ENCODE results near the gene NDUFA8.

- TF ChIP-seq FOXJ3 (CRISPR knock-in tag; IDR thresholded peaks at IDR 0.05) (no peak), HMG20A (CRISPR knock-in tag; conservative IDR thresholded peaks at IDR 0.05) (no peak), CBX5 (IDR thresholded peaks at IDR 0.05; ENCODE audit: borderline replicate concordance, low read depth) (no peak)
These were observed 2.8 kb upstream of the NDUFA8 start for GRCh38 chr9:122162415-122162814.

Measured in K562 (cell line).